ENCODE measurements around the gene DHX29. TPM values are rescaled to one million over a fixed set of nuclear protein-coding genes. Genes with fewer than 3 reads are reported as not detected.
"Not testable (repeated sequence)": the region's sequence is repeated elsewhere in the genome, so short reads cannot be mapped to it uniquely, and the experiment has no call there.

The DHX29 gene
- total RNA-seq, 2 donors from 2014 or later: 20.8 to 24.6 TPM

GRCh38 chr5:55324815-55325418 is 17.4 kb upstream of the DHX29 start:
- no peak overlapping the region for H3K4me3 ChIP-seq
- peak; percentile 47 for TF ChIP-seq CTCF (IDR thresholded peaks at IDR 0.05)
- DNase-seq: no peak
- H3K27me3 ChIP-seq: no peaks in the 10 kb centered on the region
- no peak overlapping the region for H3K27ac ChIP-seq
- no peaks in the 10 kb centered on the region for H3K9me3 ChIP-seq
- H3K9ac ChIP-seq (ENCODE audit: low read depth in 2 of 2, low read length in 2 of 2): no peak overlapping the region
- no peaks in the 10 kb centered on the region for H3K36me3 ChIP-seq
- no peaks in the 10 kb centered on the region for H3K4me1 ChIP-seq
- intact Hi-C loops (cut with DNase I): loop anchor here (5.0 kb wide), 1 partner anchor 382 kb away; no protein-coding TSS in a partner anchor

- intact Hi-C loops (cut with DNase I): no loop called here
- H3K9me3 ChIP-seq: no peaks in the 10 kb centered on the region
- H3K4me1 ChIP-seq: no peaks in the 10 kb centered on the region
- no peaks in the 10 kb centered on the region for H3K36me3 ChIP-seq
- no peaks in the 10 kb centered on the region for H3K27me3 ChIP-seq
- no peak overlapping the region for H3K27ac ChIP-seq
- DNase-seq: no peak
- no peak overlapping the region for H3K4me3 ChIP-seq
- TF ChIP-seq CTCF (IDR thresholded peaks at IDR 0.05): no peak
- H3K9ac ChIP-seq (ENCODE audit: low read depth in 2 of 2, low read length in 2 of 2): no peak overlapping the region
Observed at GRCh38 chr5:55324006-55324405, 16.5 kb upstream of the DHX29 start.

GRCh38 chr5:55320571-55320970 is 13.1 kb upstream of the DHX29 start:
- Histone ChIP-seq H3K27ac (no peak overlapping the region), H3K9me3 (no peaks in the 10 kb centered on the region), H3K9ac (ENCODE audit: low read depth in 2 of 2, low read length in 2 of 2) (no peak overlapping the region), H3K36me3 (no peaks in the 10 kb centered on the region), H3K27me3 (no peaks in the 10 kb centered on the region), H3K4me3 (no peak overlapping the region), H3K4me1 (no peaks in the 10 kb centered on the region)
- no peak for TF ChIP-seq CTCF (IDR thresholded peaks at IDR 0.05)
- intact Hi-C loops (cut with DNase I): no loop called here
- DNase-seq: no peak

GRCh38 chr5:55319491-55319890 is 12.0 kb upstream of the DHX29 start:
- Histone ChIP-seq H3K9me3 (no peaks in the 10 kb centered on the region), H3K4me1 (no peaks in the 10 kb centered on the region), H3K27ac (no peak overlapping the region), H3K9ac (ENCODE audit: low read depth in 2 of 2, low read length in 2 of 2) (no peak overlapping the region), H3K36me3 (no peaks in the 10 kb centered on the region), H3K27me3 (no peaks in the 10 kb centered on the region), H3K4me3 (no peak overlapping the region)
- intact Hi-C loops (cut with DNase I): no loop called here
- no peak for TF ChIP-seq CTCF (IDR thresholded peaks at IDR 0.05)
- DNase-seq: no peak

GRCh38 chr5:55318237-55318636 is 10.7 kb upstream of the DHX29 start:
- H3K9me3 ChIP-seq; H3K4me1 ChIP-seq; DNase-seq; H3K4me3 ChIP-seq; H3K36me3 ChIP-seq; H3K27ac ChIP-seq; H3K27me3 ChIP-seq; intact Hi-C loops (cut with DNase I); H3K9ac ChIP-seq (ENCODE audit: low read depth in 2 of 2, low read length in 2 of 2): not testable (repeated sequence)

GRCh38 chr5:55316837-55317236 is 9.3 kb upstream of the DHX29 start:
- Histone ChIP-seq H3K27ac (no peak overlapping the region), H3K36me3 (no peaks in the 10 kb centered on the region), H3K9me3 (no peaks in the 10 kb centered on the region), H3K9ac (ENCODE audit: low read depth in 2 of 2, low read length in 2 of 2) (no peak overlapping the region), H3K27me3 (no peaks in the 10 kb centered on the region), H3K4me3 (no peak overlapping the region), H3K4me1 (no peaks in the 10 kb centered on the region)
- DNase-seq: no peak
- intact Hi-C loops (cut with DNase I): no loop called here
- no peak for TF ChIP-seq CTCF (IDR thresholded peaks at IDR 0.05)
